ENCODE results near the gene RIN3.

RIN3 gene

DNA sequence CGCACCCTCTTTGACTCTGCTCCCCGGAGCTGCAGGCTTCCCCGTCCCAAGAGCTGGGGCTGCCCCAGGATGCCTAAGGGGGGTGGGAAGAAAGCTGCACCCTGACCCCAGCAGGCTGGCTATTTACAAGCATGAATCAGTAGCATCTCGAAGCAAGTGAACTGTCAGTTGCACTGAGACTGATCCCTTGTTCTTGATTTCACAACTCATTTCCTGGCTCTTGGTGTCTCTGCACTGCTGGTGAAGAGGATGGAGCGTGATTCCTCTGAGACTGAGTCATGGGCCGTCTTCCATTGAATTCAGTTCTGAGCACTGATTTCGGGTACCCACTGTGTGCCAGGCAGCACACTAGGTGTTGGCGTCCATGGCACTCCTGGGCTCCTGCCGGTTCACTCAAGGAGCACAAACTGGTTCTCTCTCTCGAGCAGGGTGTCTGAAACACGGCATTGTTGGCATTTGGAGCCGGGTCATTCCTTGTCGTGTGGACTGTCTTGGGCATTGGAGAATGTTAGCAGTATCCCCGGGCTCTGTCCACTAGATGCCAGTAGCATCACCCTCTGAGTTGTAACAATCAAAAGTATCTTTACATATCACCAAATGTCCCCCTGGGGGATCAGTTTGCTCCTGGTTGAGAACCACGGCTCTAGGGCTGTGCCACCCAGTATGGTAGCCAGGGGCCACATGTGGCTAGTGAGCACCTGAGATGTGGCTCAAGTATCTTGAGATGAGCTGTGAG lies 86.9 kb downstream of the RIN3 start:
- no peak for DNase-seq (ENCODE audit: low read depth in 2 of 2)

DNA sequence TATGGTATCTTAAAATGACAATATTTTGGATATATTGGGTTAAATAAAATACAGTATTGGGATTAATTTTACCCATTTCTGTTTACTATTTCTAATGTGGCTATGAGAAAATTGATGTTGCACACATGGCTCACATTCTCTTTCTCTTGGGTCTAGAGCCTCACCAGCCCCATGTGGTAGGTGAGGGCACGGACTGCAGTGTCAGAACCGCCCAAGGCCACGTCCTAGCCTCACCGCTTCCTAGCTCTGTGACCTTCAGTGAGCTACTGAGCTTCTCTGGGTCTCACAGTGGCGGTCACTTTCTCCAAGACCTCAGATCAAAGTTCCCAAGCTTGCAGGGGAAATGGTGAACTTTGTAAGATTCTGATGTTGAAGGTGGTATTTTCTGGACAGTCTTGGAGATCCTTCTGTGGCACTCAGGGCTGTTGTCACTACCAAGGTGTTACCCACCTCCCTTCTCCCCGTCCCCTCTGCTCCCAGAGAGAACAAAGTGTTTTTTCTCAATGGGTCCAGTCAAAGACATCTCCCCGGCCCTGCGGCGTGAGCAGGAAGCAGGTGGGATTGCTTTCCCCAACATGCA lies 87.6 kb downstream of the RIN3 start:
- DNase-seq (ENCODE audit: low read depth in 2 of 2), result no peak

DNA sequence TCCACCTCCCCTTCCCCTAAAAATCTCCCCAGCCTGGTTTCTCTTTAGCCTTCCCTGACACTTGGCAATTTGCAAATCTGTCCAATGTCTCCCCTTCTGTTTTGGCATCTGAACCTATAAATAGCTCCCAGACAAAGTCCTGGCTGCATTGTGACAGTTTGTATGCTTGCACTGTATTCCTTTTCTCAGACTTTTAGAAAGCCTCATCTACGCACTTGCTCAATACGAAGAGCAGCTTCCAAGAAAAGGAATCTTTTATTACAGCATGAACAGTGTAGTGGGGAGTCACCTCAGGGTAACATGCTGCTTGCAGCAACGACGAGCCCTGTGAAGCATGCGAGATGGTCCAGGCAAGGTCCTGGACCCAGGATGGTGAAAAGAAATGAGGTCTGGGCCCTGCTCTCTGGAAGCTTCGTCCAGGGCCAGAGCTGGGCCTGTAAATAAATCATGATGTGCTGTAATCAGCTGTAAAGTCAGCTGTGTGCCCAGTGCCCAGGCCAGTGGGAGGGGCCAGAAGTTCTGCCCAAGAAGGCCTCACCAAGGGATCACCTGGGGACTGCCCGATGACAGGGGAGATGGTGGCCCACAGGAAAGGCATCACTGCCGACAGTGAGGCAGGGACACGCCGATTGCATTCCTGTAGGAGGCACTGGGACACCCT lies 88.3 kb downstream of the RIN3 start:
- DNase-seq (ENCODE audit: low read depth in 2 of 2), result no peak

DNA sequence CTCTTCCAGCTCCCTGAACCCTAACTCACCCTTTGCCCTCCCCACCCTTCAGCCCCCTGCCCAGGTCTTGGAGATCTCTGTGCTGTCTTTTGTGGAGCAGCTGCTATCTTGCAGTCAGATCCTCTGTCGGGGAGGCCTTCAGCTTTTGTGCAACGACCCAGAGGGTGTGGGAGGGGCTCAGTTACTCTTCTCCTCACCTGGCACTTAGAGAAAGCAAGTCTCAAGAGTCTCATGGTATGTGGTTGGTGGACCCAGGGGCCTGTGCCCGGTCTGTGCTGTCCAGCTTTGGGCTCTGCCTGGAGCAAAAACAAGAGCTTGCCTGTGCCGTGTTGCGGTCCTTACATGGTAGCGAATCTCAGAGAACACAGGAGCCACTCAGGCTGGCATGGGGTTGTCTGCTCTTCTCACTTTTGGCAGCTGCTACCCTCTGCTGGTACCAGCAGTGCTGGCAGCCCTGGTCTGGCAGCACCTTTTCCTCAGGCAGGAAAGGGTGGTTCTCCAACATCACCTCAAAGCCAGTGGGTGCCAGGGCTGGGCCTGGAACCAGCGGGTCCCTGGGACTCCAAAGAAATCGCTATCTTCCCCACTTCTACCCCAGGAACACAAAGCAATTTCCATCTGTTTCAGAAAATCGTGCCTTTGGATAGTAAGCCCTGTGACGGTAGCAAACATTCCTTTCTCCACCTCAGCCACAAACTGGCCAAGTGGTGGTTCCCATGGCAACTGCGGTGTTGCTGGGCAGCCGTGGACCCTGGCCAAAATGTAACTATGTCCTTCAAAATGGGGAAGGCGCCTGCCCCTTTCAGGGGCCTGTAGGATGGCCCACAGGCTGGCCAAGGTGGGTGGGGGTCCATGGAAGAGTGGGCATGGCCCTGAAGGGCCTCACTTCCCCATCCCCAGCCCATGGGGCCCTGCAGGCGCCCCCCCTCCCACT lies 90.0 kb downstream of the RIN3 start:
- DNase-seq (ENCODE audit: low read depth in 2 of 2), result peak; percentile 40 to 46

DNA sequence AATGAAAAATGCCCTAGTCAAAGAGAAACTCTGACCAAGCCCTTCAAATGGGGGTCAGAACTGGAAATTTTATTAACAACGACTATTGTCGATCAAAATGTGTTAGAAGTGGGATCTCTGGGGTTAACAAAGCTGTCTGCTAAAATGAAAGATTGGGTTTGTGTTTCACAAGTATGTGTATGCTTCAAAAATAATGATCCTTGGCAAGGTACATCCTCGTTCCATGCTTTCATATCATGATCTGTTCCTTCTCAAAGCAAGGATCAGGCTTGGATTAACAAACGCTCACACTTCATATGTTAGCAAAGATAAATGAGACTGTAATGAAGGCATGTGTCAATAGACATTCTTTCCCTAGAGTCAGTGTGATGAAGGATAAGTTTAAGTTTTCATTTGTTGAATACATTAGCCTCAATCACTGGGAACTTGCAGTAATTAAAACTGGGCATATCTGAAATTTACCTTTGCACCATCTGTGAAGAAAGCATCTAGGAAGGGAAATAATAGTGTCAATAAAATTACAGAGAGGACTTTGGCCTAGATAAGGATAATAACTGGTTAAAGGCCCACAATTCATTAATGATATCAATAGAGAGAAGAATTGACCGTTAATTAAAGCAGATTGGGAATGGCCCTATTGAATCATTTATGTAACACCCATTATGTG lies 91.8 kb downstream of the RIN3 start:
- DNase-seq (ENCODE audit: low read depth in 2 of 2), result no peak

DNA sequence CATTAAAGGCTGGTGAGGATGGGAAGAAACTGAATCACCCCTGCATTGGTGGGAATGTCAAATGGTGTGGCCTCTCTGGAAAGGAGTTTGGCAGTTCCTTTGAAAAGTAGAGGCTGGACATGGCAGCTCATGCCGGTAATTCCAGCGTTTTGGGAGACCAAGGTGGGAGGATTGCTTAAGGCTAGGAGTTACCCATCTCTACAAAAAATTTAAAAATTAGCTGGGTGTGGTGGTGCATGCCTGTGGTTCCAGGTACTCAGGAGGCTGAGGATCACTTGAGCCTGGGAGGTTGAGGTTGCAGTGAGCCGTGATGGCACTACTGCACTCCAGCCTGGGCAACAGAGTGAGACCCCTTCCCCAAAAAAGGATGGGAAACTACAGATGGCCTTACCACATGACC lies 93.7 kb downstream of the RIN3 start:
- DNase-seq (ENCODE audit: low read depth in 2 of 2), result no peak

DNA sequence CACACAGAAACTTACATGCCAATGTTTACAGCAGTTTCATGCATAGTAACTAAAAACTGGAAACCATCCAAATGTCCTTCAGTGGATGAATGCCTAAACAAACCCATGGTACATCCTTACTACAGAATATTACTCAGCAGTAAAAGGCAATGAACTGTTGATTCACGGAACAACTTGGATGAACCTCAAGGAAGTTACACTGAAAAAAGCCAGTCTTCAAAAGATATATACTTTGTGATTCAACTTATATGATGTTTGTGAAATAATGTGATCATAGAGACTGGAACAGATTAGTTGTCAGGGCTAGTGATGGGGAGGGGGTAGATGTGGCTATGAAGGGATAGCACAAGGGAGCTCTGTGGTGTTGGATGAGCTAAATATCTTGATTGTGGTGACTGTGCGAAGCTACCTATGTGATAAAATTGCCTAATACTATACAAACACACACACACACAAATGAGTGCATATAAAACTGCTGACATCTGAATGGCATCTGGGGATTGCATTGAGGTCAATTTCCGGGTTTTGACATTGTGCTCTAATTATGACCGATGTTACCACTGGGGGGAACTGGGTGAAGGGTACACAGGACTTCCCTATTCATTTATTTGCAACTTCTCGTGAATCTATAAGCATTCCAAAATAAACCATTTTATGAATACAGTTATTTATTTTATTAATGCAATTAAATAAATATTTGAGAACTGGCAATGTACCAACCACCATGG lies 94.3 kb downstream of the RIN3 start:
- no peak for DNase-seq (ENCODE audit: low read depth in 2 of 2)

DNA sequence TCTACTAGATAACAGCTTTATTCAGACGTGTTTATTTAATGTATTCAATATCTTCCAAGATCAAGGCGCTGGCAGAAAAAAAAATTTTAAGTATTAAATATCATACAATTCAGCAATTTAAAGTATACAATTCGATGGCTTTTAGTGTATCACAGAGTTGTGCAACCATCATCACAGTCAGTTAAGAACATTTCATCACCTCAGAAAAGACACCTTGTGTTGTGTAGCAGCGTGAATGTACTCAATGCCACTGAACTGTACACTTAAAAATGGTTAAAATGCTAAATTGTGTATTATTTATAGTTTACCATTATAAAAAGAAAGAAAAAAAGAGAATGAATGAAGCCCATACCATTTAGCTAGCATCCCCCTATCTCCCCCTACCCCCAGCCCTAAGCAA lies 96.4 kb downstream of the RIN3 start:
- no peak for DNase-seq (ENCODE audit: low read depth in 2 of 2)

DNA sequence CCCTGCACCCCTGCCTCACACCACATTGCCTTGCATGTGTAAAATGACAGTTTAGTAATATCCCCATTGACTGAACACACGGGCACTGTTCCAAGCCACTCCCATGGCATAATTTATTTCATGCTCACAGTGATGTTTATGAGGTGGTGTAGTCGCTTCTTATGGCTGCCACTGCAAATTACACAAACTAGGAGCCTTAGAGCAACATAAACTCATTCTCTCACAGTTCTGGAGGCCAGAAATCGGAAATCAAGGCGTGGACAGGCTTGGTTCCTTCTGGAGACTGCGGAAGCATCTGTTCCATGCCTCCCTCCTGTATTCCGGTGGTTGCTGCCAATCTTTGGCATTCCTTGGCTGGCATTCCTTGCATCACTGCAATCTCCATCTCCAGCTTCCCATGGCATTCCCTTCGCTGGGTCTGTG lies 97.3 kb downstream of the RIN3 start:
- DNase-seq (ENCODE audit: low read depth in 2 of 2), result no peak

DNA sequence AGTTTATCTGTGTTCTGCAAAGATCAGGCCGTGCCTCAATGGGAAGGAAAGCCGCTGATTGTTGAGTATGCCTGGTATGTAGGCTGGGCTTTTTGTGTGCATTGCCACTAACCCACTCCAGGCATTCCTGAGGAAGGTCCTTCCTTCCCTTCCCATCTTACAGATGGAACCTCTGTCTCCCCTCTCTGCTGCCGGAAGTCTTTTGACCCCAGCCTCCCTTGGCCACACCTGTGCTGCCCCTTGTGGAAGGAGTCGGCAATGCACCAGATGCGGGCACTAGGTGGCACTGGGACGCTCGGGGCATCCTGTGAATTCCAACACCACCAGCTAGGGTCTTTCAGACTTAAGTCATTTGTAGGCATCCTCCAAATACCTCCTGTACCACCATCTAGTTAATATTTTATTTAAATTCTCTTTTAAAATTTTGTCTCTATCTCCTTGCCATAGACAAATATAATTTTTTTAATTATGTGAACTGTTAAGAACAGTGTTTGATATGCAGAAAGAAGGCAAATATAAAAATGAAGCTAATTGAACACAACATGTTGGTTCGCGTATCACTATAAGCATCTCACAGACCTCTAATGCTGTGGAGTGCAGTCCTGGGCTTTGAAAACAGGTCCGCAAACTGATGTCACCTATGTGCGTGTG lies 99.6 kb downstream of the RIN3 start:
- DNase-seq (ENCODE audit: low read depth in 2 of 2), result peak; percentile 28 to 36

DNA sequence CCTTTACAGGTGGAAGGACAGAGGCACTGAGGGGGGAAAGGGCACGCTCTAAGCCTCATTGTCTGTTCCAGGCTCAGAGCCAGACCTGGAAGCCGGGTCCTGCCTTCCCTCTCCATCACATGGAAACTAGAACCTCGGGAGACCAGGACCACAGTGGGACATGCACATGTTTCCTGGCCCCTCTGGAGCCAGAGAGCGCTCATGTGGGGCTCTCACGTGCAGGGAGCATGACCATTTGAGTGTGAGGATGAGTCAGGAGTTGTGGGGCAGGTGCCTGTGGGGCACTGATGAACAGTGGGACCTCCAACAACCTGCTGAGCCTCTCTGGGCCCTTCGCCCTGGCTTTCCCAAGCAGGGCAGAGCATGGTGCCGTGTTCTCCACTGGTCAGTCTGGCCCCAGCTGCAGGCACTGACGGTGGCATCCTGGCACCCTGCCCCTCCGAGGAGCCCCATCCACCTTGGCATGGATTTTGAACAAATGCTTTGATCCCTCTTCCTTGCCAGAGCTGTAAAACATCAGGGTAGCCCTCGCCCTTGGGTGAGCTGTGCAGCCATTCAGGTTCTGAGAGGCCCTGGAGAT lies 100.2 kb downstream of the RIN3 start:
- no peak for DNase-seq (ENCODE audit: low read depth in 2 of 2)

DNA sequence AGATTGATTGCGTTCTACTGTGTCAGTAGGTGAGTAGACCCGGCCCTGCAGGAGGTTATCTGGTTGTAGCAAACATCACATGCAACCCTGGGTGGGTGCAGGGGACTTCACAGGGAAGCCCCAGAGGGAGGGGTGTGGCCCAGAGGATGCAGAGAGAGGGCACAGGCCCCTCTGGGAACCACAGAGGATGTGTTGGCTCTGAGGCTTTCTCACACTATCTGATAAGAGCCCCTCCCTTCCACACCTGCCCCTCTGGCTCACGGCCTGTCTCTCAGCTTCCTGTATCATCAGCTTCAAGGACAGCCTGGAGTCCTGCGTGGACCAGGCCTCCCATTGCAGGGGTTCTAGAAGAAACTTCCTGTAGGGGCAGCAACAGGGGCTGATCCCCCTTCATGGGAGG lies 101.9 kb downstream of the RIN3 start:
- DNase-seq (ENCODE audit: low read depth in 2 of 2), result peak; percentile 53 to 62

DNA sequence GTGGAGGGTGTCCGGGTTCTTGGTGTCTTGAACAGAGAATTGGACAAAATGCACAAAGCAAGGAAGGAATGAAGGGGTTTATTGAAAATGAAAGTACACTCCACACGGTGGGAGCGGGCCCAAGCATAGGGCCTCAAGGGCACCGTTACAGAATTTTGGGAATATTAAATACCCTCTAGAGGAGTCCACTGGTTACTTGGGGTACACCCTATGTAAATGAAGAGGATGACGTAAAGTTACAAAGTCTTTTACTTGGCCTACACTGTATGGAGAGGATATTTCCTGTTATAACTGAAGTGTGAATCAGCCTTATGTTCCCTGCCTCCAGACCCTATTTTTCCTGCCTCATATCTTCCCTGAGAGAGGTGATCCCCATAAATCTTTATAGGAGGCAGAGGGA lies 102.6 kb downstream of the RIN3 start:
- no peak for DNase-seq (ENCODE audit: low read depth in 2 of 2)

DNA sequence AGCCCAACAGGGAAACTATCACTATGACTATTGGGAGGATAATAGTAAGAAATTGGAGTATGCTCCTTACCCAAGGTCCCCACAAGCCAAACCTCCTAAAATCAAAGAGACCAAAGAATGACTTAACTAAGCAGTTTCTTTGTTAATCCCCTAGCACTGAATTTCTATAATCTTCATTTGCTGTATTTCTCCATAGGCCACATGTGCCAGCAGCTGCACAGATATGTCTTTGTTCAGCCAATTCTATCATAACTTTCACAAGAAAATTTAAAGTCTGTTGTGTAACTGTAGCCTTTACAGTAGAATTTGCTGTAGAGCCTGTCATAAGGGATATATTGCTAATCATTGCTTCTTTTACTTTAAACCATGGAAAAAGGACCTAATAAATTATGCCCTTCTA lies 104.0 kb downstream of the RIN3 start:
- no peak for DNase-seq (ENCODE audit: low read depth in 2 of 2)

DNA sequence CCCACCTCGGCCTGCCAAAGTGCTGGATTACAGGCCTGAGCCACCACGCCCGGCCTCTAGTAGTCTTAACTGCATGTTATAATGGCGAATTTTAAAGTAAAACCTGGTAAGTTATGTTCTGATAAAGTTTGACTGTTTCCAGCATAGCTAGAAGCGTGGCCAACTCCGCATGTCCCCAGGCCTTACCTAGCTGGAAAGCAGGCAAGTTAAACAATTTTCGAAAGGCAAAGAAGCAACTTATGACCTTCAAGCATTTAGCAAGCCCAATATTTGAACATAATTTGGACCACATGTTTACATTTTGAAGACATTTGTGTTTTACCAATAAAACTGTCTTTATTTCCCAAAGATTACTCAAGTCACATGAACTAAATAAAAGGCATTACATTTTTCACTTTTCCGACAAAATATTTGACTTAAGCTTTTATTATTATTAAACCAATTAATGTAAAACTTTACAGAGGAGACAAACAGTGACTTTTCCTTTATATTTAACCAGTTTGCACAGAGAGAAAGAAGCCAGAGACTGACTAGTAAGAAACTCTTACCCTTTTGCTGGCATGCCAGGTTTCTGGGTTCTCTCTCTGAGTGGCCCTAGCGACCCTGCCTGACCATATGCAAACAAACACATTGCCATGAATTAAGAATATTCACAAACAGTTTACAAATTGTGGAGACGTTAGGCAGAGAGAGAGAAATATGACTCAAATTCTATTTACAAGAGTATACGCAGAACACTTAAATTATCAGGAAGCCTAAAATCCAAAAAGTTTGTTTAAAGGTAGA lies 106.3 kb downstream of the RIN3 start:
- DNase-seq (ENCODE audit: low read depth in 2 of 2), result no peak

DNA sequence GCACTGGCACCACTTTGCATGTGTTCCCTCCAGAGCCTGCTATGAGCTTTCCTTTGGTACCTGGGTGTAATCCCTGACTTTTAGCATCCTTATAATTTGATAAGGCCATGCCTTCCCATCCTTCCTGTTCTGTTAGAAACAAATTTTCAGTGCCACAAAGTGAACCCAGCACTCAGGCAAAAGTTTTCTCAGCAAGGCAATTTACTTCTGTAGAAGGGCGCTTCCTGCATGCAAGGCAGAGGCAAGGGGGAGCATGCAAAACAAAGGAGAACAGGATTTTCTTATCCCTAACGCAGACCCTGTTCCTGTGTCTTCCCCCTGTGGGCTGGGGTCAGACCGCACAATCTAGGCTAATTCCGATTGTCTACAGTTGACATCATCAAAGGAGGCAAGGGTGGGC lies 108.7 kb downstream of the RIN3 start:
- DNase-seq (ENCODE audit: low read depth in 2 of 2), result no peak

DNA sequence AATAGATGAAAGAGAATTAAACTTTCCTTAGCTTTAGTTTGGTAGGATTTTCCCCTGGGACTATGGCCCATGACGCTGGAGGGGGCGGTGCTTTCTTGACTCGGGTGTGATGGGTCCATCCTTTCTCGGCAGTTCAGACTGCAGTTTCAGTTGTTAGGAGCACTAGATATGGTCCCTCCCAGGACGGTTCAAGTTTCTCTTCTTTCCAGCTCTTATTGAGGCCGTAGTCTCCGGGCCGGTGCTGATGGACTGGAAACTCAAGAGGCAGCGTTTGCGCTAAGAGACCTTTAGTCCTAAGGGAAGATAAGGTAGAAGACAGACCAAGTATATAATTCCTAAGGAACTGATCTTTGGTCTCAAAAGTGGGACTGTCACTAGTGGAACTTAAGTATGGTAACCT lies 111.2 kb downstream of the RIN3 start:
- no peak for DNase-seq (ENCODE audit: low read depth in 2 of 2)

DNA sequence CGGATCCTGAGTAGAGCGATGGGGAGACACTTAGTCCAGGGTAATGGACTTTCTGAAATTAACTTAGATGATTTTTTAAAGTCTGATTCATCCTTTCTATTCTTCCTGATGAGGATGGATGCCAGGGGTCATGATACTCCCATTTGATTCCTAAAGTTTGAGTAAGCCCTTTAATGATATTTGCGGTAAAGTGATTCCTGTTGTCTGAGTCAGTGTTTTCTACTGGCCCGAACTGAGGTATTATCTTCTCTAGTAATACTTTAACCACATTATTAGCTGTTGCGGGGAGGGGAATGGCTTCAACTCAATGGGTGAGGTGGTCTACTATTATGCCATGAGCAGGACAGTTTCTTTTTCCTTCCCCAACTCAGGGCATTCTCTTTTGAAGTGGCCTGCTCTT lies 111.6 kb downstream of the RIN3 start:
- DNase-seq (ENCODE audit: low read depth in 2 of 2), result no peak

DNA sequence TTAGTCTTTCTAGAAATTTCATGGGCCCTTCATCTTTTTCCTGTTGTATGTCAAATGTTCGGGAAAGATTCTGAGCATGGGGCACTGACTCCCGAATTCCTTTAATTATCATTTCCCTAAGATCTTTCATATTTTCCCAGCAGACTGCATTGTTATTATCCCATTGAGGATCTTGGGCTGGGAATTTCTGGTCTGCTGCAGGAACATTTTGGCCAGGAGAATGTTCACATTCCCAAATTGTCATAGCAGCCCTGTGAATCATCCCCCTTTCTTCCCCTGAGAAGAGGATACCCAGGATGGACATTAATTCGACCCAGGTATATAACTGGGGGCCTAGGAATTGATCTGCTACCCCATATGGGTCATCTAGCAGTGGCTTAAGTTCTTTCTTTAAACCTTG lies 112.5 kb downstream of the RIN3 start:
- DNase-seq (ENCODE audit: low read depth in 2 of 2), result no peak

Measured in stimulated activated CD8-positive, alpha-beta memory T cell treated with anti-CD3 and anti-CD28 coated beads, Interleukin-7, amount 100 ng/mL, for 4 hours (primary cell).